ENCODE data around the gene BOC. TPM values are rescaled to one million over a fixed set of nuclear protein-coding genes. Genes with fewer than 3 reads are reported as not detected.
A peak's percentile ranks its signal among the peaks of the same experiment; 100 is the strongest.

Gene BOC
- total RNA-seq, 1 donor from 2014 or later: 0.50 TPM

- DNase-seq (ENCODE audit: low spot score): no peak
- no peak for ATAC-seq
Measured at GRCh38 chr3:113268942-113269341, 57.6 kb downstream of the BOC start.

- no peak for ATAC-seq
- no peak for DNase-seq (ENCODE audit: low spot score)
Measured at GRCh38 chr3:113269661-113270060, 58.3 kb downstream of the BOC start.

GRCh38 chr3:113270068-113270467, 58.7 kb downstream of the BOC start:
- DNase-seq (ENCODE audit: low spot score): no peak
- no peak for ATAC-seq

- ATAC-seq: no peak
- DNase-seq (ENCODE audit: low spot score): no peak
Measured at GRCh38 chr3:113270786-113271185, 59.4 kb downstream of the BOC start.

GRCh38 chr3:113271189-113271588, 59.8 kb downstream of the BOC start:
- DNase-seq (ENCODE audit: low spot score): no peak

GRCh38 chr3:113271594-113272384, 60.4 kb downstream of the BOC start:
- DNase-seq (ENCODE audit: low spot score): no peak
- ATAC-seq: no peak

More at GRCh38 chr3:113271189-113271588, 59.8 kb downstream of the BOC start:
- ATAC-seq: no peak

GRCh38 chr3:113272385-113272779, 61.0 kb downstream of the BOC start:
- no peak for DNase-seq (ENCODE audit: low spot score)

GRCh38 chr3:113273011-113273410, 61.7 kb downstream of the BOC start:
- DNase-seq (ENCODE audit: low spot score) (no peak), ATAC-seq (no peak)

More at GRCh38 chr3:113272385-113272779, 61.0 kb downstream of the BOC start:
- no peak for ATAC-seq

GRCh38 chr3:113273604-113274378, 62.4 kb downstream of the BOC start:
- ATAC-seq (no peak), DNase-seq (ENCODE audit: low spot score) (no peak)

GRCh38 chr3:113274425-113275257, 63.3 kb downstream of the BOC start:
- DNase-seq (ENCODE audit: low spot score): no peak
- ATAC-seq: peak; percentile 62

GRCh38 chr3:113275258-113275556, 63.9 kb downstream of the BOC start:
- DNase-seq (ENCODE audit: low spot score) (no peak), ATAC-seq (peak; percentile 11)

GRCh38 chr3:113275583-113275928, 64.2 kb downstream of the BOC start:
- ATAC-seq (peak; percentile 24), DNase-seq (ENCODE audit: low spot score) (no peak)

- ATAC-seq (peak; percentile 52), DNase-seq (ENCODE audit: low spot score) (no peak)
Measured at GRCh38 chr3:113275929-113276750, 64.8 kb downstream of the BOC start.

GRCh38 chr3:113276751-113277080, 65.4 kb downstream of the BOC start:
- DNase-seq (ENCODE audit: low spot score): no peak
- ATAC-seq: no peak

GRCh38 chr3:113277414-113277813, 66.1 kb downstream of the BOC start:
- ATAC-seq (no peak), DNase-seq (ENCODE audit: low spot score) (no peak)

- ATAC-seq: no peak
- no peak for DNase-seq (ENCODE audit: low spot score)
Measured at GRCh38 chr3:113277941-113278598, 66.7 kb downstream of the BOC start.

GRCh38 chr3:113278599-113278955, 67.2 kb downstream of the BOC start:
- ATAC-seq: no peak
- no peak for DNase-seq (ENCODE audit: low spot score)

- ATAC-seq (no peak), DNase-seq (ENCODE audit: low spot score) (no peak)
Measured at GRCh38 chr3:113279686-113280085, 68.3 kb downstream of the BOC start.

- ATAC-seq: no peak
Measured at GRCh38 chr3:113283306-113283705, 71.9 kb downstream of the BOC start.

GRCh38 chr3:113284453-113285050, 73.2 kb downstream of the BOC start:
- DNase-seq (ENCODE audit: low spot score) (no peak), ATAC-seq (no peak)

More at GRCh38 chr3:113283306-113283705, 71.9 kb downstream of the BOC start:
- no peak for DNase-seq (ENCODE audit: low spot score)
